GM21529 (cell line): ENCODE results near the gene CR2.
"Not testable (repeated sequence)": the region's sequence is repeated elsewhere in the genome, so short reads cannot be mapped to it uniquely, and the experiment has no call there.

Experiments used
- ATAC-seq: cut with Tn5 transposase; IDR thresholded peaks from one replicate; pipeline ENCODE4 v1.9.1; 2021; ENCODE audit not compliant: unreplicated experiment

The CR2 gene

DNA sequence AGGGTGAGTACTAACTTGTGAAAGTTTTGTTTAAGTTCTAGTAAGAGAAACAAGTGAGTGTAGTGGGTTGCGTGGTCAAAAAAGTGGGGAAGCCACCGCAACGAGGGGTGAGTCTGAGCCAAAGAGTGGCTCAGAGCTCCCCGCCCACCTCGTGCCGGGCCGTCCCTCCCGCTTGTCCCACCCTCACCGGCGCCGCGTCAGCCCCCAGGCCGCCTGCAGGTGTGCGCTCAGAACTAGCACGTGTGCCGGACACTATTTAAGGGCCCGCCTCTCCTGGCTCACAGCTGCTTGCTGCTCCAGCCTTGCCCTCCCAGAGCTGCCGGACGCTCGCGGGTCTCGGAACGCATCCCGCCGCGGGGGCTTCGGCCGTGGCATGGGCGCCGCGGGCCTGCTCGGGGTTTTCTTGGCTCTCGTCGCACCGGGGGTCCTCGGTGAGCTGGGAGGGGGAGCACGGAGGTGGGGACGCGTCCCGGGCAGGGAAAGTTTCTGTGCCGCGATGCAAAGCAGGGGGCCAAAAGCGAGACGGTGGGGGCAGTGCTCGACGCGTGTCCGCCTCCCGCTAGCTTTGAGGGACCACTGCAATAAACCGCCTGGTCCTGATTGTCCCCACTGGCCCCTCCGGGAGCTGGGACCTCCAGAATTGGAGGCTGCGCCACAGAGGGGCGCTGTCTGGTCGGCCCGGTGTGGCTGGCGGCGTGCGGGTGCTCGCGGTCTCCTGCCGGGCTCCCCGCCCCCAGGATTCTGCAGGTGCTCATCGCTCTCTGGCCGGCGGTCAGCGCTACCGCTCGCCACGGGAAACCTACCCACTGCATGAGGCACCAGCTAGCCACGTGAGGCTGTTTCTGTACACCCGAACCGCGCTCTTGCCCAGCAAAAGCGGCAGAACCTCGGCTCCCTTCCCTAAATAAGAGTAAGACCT, at the start of gene CR2:
TSS of gene CR2 (plus strand) at position 283 of the 919 bp plus-strand sequence. CDS start at position 374, 91 bp downstream.
- ATAC-seq: peak; percentile 72

DNA sequence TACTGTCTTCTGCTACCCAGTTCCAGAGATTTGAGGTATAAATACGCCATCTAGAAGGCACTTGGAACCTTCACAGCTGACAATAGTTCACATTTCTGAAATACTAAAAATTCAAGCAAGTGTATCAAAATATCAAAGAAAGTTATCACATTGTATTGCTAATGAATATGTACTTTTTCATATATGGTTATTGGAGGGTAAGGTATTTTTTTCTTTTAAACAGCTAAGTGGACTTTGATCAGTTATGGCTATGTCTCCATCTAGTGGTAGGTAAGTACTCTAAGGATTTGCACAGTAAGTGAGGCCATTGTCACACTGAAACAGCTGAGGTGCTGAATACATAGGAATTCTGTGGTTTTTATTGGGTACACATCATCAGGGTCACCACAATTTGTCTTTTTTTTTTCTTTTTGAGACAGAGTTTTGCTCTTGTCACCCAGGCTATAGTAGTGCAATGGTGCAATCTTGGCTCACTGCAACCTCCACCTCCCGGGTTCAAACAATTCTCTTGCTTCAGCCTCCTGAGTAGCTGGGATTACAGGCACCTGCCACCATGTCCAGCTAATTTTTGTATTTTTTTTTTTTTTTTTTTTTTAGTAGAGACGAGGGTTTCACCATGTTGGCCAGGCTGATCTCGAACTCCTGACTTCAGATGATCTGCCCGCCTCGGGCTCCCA, 49.1 kb upstream of the CR2 start:
- ATAC-seq: peak; percentile 65

GRCh38 chr1:207405814-207406213, 48.3 kb upstream of the CR2 start:
- no peak for ATAC-seq

DNA sequence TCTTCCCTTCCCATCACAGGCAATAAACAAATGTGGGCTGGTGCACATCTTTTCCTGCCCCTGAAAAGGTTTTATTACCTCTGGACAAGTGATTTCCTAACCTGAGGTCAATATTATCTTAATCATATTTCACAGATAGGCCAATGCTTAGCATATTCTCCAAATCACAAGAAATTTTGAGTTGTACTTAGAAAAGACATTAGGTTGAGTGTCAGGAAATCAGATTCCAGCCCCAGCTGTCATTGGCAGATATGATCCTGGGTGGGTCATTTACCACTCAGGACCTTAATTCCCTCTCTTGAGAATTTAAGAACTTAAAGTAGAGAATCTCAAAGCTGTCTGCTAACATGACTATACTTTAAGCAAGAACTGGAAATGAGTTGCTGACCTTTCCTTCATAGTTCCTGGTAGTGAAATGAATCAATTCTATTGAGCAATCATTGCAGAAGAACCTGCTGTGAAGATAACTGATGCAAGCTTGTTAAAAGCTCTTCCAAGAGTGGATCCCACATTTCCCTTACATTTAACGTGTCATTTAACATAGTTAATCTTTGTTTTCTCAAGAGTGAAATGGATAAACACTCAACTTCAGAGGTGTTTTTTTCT, 46.4 kb upstream of the CR2 start:
- ATAC-seq: peak; percentile 40

GRCh38 chr1:207412845-207413244, 41.3 kb upstream of the CR2 start:
- ATAC-seq: no peak

- peak; percentile 92 for ATAC-seq
Measured at GRCh38 chr1:207414606-207415108, 39.5 kb upstream of the CR2 start.

DNA sequence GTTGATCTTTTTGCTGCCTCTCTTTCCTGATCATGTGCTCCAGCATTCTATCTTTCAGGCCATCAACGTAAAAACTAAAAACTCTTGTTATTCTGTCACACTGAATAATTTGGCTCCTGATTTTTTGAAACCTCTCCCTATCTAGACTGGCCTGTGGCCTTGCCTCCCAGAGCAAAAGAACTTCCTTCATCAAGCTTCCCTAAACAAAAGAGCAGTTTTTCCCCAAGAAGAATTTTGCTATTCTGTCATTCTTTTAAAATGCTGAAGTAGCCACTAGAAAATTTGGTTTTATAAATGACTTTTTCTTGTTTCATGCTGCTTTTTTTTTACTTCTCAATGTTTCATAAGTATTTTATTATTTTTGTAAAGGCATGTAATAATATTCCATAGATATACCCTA, 37.1 kb upstream of the CR2 start:
- ATAC-seq: no peak

DNA sequence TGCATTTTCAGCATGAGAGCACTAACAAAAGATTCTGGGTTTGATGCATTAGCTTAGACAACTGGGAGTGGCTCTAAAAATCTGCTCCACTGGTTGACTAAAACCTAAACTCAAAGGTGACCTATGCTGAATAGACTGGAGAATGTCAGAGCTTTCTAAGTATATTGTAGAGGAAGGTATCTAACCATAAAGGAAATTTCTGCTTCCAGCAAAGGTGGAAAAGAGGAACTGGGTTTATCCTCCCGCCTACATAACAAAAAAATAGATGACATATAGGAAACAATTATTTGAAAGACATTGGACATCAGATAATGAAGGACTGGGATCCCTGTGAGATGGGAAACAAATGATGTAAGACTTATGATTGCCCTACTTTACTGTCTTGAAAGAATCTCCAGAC, 35.8 kb upstream of the CR2 start:
- ATAC-seq: no peak

DNA sequence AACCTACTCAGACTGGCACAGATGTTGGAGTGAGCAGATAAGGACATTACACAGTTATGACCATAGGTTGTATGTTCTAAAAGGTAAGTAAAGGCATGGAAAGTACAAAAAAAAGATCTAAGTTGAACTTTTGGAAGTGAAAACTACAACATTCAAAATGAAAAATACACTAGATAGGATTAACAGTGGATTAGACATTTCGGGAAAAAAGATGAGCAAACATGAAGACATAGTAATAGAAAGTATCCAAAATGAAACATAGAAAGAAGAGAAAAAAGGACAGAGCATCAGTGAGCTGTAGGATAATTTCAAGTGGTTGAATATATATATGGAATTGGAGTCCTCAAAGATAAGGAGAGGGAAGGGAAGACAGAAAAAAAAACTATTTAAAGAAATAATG, 34.0 kb upstream of the CR2 start:
- no peak for ATAC-seq

DNA sequence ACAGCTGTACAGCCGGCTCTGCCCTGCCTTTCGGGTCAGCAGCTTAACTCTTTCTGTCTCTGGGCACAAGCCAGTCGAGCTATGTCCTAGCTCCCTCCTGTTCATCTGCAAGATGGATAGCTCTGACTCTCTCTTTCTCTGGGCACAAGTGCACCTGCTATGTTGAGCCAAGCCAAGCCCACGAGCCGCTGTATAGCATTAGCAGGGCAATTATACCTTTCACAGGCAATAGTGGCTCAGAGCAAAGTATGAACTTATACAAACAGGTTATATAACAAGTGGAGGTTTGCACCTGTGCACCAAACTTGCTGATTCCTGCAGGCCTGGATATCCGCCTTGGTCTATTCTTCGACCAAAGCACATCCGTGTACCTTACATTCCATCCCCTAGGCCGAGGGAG, 33.0 kb upstream of the CR2 start:
- ATAC-seq: no peak

GRCh38 chr1:207423560-207424292, 30.4 kb upstream of the CR2 start:
- no peak for ATAC-seq

DNA sequence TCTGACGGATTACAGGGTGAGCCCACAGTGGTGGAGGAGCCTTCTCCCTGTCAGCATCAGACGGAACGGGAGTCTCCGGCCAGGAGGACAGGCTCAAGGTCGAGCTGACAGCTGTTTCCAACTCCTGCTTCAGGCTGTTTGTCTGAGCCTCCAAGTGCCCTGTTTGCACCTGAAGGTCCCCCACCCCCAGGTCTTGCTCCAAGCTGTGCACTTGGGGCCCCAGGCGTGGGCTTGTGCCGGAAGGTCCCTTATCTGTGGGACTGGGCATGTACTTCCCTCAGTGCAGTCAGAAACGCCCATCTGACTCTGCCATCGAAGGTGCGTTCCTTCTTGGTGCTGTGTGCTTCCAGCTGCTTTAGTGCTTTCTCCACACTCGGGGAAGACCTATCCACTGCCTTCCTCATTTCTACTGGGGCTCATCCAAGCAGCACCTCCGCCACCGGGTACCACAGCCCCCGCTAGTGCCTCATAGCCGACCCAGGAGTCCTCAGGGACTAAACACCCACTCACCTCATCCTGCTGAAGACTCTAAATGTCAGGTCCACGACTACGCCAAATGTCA, 29.5 kb upstream of the CR2 start:
- peak; percentile 55 for ATAC-seq

GRCh38 chr1:207427832-207428585, 26.1 kb upstream of the CR2 start:
- no peak for ATAC-seq

- ATAC-seq: no peak
Measured at GRCh38 chr1:207428783-207429182, 25.3 kb upstream of the CR2 start.

GRCh38 chr1:207429963-207430362, 24.2 kb upstream of the CR2 start:
- ATAC-seq: no peak

GRCh38 chr1:207430602-207431001, 23.5 kb upstream of the CR2 start:
- no peak for ATAC-seq

GRCh38 chr1:207431508-207431907, 22.6 kb upstream of the CR2 start:
- peak; percentile 45 for ATAC-seq

- ATAC-seq: no peak
Measured at GRCh38 chr1:207433435-207433834, 20.7 kb upstream of the CR2 start.

DNA sequence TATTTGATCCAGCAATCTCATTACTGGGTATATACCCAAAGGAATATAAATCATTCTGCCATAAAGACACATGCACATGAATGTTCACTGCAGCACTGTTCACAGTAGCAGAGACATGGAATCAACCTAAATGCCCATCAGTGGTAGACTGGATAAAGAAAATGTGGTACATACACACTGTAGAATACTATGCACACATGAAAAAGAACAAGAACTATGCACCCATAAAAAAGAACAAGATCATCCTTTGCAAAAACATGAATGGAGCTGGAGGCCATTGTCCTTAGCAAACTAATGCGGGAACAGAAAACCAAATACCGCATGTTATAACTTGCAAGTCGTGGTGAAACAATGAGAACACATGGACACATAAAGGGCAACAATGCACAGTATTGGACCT, 17.4 kb upstream of the CR2 start:
- ATAC-seq: not testable (repeated sequence)

DNA sequence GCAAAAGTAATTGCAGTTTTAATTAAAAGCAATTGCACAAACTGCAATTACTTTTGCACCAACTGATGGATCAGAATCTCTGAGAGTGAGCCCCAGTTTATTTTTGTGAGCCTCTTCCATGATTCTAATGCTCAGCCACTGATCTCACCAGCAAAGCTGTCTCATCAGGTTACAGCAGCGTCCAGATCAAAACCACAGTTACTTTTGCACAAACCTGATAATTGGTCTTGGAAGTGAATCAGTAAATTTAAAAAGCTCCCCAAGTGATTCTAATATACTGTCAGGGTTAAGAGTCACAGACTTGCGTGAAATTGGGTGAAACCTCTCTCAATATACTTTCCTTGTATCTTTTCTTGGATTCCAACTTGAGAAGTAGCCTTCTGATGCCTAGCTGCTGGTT, 13.5 kb upstream of the CR2 start:
- ATAC-seq: no peak
